Measurements from ENCODE around the gene ROM1. TPM values are rescaled to one million over a fixed set of nuclear protein-coding genes. Genes with fewer than 3 reads are reported as not detected.
"Not testable (repeated sequence)": the region's sequence is repeated elsewhere in the genome, so short reads cannot be mapped to it uniquely, and the experiment has no call there.

ROM1 gene
- total RNA-seq, 1 donor from 2014 or later = 1.2 TPM

- peak overlapping the region; percentile 72 for H3K4me3 ChIP-seq (ENCODE audit: low read depth, low read length)
- TF ChIP-seq CTCF (conservative IDR thresholded peaks at IDR 0.05; ENCODE audit: low read depth, low read length) = no peak
- DNase-seq (ENCODE audit: low read depth) = no peak
Observed at GRCh38 chr11:62610814-62611704, 2.0 kb upstream of the ROM1 start.

DNA sequence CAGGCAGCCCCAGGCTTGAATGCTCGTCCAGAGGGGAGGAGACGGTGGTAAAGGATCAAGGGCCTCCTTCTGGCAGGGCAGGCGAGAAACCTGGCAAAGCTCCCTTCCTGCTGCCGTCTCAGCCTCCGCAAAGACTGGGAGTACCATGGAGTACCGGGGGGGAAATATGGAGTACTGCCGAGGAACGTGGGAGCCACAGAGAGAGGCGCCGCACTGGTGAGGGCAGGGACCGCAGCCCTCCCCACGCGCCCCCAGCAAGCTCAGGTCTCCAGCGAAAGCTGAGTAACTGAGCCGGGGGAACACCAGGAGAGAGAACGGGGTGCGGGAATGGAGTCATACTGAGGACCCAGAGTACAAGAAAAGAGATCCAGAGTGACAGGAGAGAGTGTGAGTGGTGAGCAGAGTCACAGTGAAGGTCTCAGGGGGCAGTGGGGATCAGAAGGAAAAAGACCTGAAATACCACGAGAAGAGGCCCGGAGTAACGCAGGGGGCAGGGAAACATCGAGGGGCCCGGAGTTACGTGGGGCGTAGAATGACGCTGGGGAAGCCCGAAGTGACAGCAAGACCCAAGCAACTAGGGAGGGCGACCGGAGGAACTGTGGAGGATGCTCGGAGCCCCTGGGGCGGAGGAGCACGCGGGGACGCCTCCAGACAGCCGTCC lies 1.2 kb upstream of the ROM1 start:
- no peak for TF ChIP-seq CTCF (conservative IDR thresholded peaks at IDR 0.05; ENCODE audit: low read depth, low read length)
- no peak for DNase-seq (ENCODE audit: low read depth)
- peak overlapping the region; percentile 72 for H3K4me3 ChIP-seq (ENCODE audit: low read depth, low read length)

GRCh38 chr11:62613291-62613778 lies 278 bp downstream of the ROM1 start:
- no peak for TF ChIP-seq CTCF (conservative IDR thresholded peaks at IDR 0.05; ENCODE audit: low read depth, low read length)
- peak overlapping the region; percentile 72 for H3K4me3 ChIP-seq (ENCODE audit: low read depth, low read length)
- DNase-seq (ENCODE audit: low read depth) = no peak

GRCh38 chr11:62614275-62614674 lies 1.2 kb downstream of the ROM1 start:
- no peak for TF ChIP-seq CTCF (conservative IDR thresholded peaks at IDR 0.05; ENCODE audit: low read depth, low read length)
- no peak overlapping the region for H3K4me3 ChIP-seq (ENCODE audit: low read depth, low read length)
- no peak for DNase-seq (ENCODE audit: low read depth)

GRCh38 chr11:62615521-62615920 lies 2.5 kb downstream of the ROM1 start:
- no peak for DNase-seq (ENCODE audit: low read depth)
- no peak overlapping the region for H3K4me3 ChIP-seq (ENCODE audit: low read depth, low read length)
- no peak for TF ChIP-seq CTCF (conservative IDR thresholded peaks at IDR 0.05; ENCODE audit: low read depth, low read length)

DNA sequence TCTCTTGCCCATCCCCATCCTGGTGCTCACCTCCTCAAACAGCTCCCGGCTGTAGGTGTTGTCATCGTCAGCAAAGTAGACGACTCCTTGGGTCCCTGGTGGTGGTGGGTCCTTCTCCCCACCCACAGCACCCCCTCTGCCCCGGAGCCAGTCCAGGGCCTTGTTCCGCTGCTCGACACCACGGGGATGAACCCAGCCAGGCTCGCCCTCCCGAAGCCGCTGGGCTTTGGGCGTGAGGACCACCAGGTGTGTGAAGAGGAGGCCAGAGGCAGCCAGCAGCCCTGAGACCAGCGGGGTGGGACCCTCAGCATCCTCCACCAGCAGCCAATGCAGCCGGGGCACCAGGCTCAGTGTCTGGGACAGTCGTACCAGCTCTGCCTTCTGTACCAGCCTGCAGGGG lies 3.9 kb downstream of the ROM1 start:
- not testable (repeated sequence) for H3K4me3 ChIP-seq (ENCODE audit: low read depth, low read length); DNase-seq (ENCODE audit: low read depth)

GRCh38 chr11:62621027-62621566 lies 8.0 kb downstream of the ROM1 start:
- no peak for TF ChIP-seq CTCF (conservative IDR thresholded peaks at IDR 0.05; ENCODE audit: low read depth, low read length)
- no peak for DNase-seq (ENCODE audit: low read depth)
- H3K4me3 ChIP-seq (ENCODE audit: low read depth, low read length) = peak overlapping the region; percentile 87
